ENCODE results near the gene BORCS6. TPM values are rescaled to one million over a fixed set of nuclear protein-coding genes. Genes with fewer than 3 reads are reported as not detected.

Gene BORCS6
- total and polyA plus RNA-seq, 2 of the 13 experiments (the other 11 are each of a cell fraction or from before 2014, with no cell fraction given): 2.0 to 5.1 TPM

GRCh38 chr17:8222630-8223355 lies 32.8 kb upstream of the BORCS6 start (continued):
- TF ChIP-seq, protein P1, sequence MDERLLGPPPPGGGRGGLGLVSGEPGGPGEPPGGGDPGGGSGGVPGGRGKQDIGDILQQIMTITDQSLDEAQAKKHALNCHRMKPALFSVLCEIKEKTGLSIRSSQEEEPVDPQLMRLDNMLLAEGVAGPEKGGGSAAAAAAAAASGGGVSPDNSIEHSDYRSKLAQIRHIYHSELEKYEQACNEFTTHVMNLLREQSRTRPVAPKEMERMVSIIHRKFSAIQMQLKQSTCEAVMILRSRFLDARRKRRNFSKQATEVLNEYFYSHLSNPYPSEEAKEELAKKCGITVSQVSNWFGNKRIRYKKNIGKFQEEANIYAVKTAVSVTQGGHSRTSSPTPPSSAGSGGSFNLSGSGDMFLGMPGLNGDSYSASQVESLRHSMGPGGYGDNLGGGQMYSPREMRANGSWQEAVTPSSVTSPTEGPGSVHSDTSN (CRISPR knock-in tag; IDR thresholded peaks at IDR 0.05): no peak
- TF ChIP-seq MED13 (CRISPR knock-in tag; IDR thresholded peaks at IDR 0.05): no peak
- TF ChIP-seq, protein P2, sequence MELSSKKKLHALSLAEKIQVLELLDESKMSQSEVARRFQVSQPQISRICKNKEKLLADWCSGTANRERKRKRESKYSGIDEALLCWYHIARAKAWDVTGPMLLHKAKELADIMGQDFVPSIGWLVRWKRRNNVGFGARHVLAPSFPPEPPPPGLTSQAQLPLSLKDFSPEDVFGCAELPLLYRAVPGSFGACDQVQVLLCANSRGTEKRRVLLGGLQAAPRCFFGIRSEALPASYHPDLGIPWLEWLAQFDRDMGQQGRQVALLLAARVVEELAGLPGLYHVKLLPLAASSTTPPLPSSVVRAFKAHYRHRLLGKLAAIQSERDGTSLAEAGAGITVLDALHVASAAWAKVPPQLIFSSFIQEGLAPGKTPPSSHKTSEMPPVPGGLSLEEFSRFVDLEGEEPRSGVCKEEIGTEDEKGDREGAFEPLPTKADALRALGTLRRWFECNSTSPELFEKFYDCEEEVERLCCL (CRISPR knock-in tag; IDR thresholded peaks at IDR 0.05; ENCODE audit: borderline replicate concordance): peak; percentile 57; the same call in 1 of the 2 replicates
- peak; percentile 8; the same call in 1 of the 2 replicates for TF ChIP-seq NFIC (IDR thresholded peaks at IDR 0.05; ENCODE audit: low read length)
- no peak for TF ChIP-seq CREB3 (CRISPR knock-in tag; IDR thresholded peaks at IDR 0.05)
- TF ChIP-seq ZNF792 (CRISPR knock-in tag; IDR thresholded peaks at IDR 0.05): peak; percentile 70; the same call in 1 of the 2 replicates
- TF ChIP-seq PCBP1 (IDR thresholded peaks at IDR 0.05; ENCODE audit: borderline replicate concordance, low read depth, low read length): no peak
- 0 out of 2 replicates have a peak, but pooled peaks have one; percentile 34 for TF ChIP-seq DMAP1 (CRISPR knock-in tag; IDR thresholded peaks at IDR 0.05)
- TF ChIP-seq KDM4B (CRISPR knock-in tag; IDR thresholded peaks at IDR 0.05): no peak
- no peak for TF ChIP-seq SRSF4 (IDR thresholded peaks at IDR 0.05; ENCODE audit: low read depth, low read length, poor library complexity, severe bottlenecking)
- TF ChIP-seq, protein P3, sequence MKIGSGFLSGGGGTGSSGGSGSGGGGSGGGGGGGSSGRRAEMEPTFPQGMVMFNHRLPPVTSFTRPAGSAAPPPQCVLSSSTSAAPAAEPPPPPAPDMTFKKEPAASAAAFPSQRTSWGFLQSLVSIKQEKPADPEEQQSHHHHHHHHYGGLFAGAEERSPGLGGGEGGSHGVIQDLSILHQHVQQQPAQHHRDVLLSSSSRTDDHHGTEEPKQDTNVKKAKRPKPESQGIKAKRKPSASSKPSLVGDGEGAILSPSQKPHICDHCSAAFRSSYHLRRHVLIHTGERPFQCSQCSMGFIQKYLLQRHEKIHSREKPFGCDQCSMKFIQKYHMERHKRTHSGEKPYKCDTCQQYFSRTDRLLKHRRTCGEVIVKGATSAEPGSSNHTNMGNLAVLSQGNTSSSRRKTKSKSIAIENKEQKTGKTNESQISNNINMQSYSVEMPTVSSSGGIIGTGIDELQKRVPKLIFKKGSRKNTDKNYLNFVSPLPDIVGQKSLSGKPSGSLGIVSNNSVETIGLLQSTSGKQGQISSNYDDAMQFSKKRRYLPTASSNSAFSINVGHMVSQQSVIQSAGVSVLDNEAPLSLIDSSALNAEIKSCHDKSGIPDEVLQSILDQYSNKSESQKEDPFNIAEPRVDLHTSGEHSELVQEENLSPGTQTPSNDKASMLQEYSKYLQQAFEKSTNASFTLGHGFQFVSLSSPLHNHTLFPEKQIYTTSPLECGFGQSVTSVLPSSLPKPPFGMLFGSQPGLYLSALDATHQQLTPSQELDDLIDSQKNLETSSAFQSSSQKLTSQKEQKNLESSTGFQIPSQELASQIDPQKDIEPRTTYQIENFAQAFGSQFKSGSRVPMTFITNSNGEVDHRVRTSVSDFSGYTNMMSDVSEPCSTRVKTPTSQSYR (CRISPR knock-in tag; IDR thresholded peaks at IDR 0.05; ENCODE audit: borderline replicate concordance): no peak
- TF ChIP-seq HDAC1 (CRISPR knock-in tag; IDR thresholded peaks at IDR 0.05): peak; percentile 73
- TF ChIP-seq HNF4G (IDR thresholded peaks at IDR 0.05; ENCODE audit: borderline replicate concordance, low read depth, low read length): 0 out of 2 replicates have a peak, but pooled peaks have one; percentile 9
- TF ChIP-seq HNF4G (CRISPR knock-in tag; IDR thresholded peaks at IDR 0.05; ENCODE audit: borderline replicate concordance, low read depth): peak; percentile 48; the same call in 1 of the 2 replicates
- TF ChIP-seq KDM2A (CRISPR knock-in tag; IDR thresholded peaks at IDR 0.05; ENCODE audit: borderline replicate concordance, low read depth): peak; percentile 85
- TF ChIP-seq, protein P4, sequence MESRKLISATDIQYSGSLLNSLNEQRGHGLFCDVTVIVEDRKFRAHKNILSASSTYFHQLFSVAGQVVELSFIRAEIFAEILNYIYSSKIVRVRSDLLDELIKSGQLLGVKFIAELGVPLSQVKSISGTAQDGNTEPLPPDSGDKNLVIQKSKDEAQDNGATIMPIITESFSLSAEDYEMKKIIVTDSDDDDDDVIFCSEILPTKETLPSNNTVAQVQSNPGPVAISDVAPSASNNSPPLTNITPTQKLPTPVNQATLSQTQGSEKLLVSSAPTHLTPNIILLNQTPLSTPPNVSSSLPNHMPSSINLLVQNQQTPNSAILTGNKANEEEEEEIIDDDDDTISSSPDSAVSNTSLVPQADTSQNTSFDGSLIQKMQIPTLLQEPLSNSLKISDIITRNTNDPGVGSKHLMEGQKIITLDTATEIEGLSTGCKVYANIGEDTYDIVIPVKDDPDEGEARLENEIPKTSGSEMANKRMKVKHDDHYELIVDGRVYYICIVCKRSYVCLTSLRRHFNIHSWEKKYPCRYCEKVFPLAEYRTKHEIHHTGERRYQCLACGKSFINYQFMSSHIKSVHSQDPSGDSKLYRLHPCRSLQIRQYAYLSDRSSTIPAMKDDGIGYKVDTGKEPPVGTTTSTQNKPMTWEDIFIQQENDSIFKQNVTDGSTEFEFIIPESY (CRISPR knock-in tag; IDR thresholded peaks at IDR 0.05): peak; percentile 46; the same call in 1 of the 2 replicates
- TF ChIP-seq SIX4 (CRISPR knock-in tag; IDR thresholded peaks at IDR 0.05): 0 out of 2 replicates have a peak, but pooled peaks have one; percentile 22
- peak; percentile 47; the same call in 1 of the 2 replicates for TF ChIP-seq HIVEP1 (CRISPR knock-in tag; IDR thresholded peaks at IDR 0.05)
- TF ChIP-seq ARHGAP35 (CRISPR knock-in tag; IDR thresholded peaks at IDR 0.05; ENCODE audit: borderline replicate concordance): no peak
- TF ChIP-seq, protein P5, sequence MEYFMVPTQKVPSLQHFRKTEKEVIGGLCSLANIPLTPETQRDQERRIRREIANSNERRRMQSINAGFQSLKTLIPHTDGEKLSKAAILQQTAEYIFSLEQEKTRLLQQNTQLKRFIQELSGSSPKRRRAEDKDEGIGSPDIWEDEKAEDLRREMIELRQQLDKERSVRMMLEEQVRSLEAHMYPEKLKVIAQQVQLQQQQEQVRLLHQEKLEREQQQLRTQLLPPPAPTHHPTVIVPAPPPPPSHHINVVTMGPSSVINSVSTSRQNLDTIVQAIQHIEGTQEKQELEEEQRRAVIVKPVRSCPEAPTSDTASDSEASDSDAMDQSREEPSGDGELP (IDR thresholded peaks at IDR 0.05; ENCODE audit: borderline replicate concordance, low read depth): no peak

Data from HepG2 (cell line).